ENCODE measurements around the gene ENO4.

ENO4 gene

GRCh38 chr10:116931806-116932205, 82.5 kb downstream of the ENO4 start:
- TF ChIP-seq EGR1 (IDR thresholded peaks at IDR 0.05) (no peak), RAD21 (IDR thresholded peaks at IDR 0.05; ENCODE audit: low read depth) (no peak), TEAD4 (IDR thresholded peaks at IDR 0.05) (no peak), CREB1 (IDR thresholded peaks at IDR 0.05; ENCODE audit: low read depth) (no peak), YY1 (IDR thresholded peaks at IDR 0.05; ENCODE audit: low read depth) (no peak), REST (IDR thresholded peaks at IDR 0.05; ENCODE audit: low read depth) (no peak), NFIC (IDR thresholded peaks at IDR 0.05) (no peak), EP300 (IDR thresholded peaks at IDR 0.05; ENCODE audit: borderline replicate concordance) (no peak), MAX (IDR thresholded peaks at IDR 0.05) (no peak), FOXM1 (IDR thresholded peaks at IDR 0.05; ENCODE audit: borderline replicate concordance, low read depth) (no peak), TAF1 (IDR thresholded peaks at IDR 0.05; ENCODE audit: low read depth) (no peak), USF1 (IDR thresholded peaks at IDR 0.05) (no peak; the same call in 1 of the 2 replicates), CEBPB (IDR thresholded peaks at IDR 0.05) (no peak), TCF12 (IDR thresholded peaks at IDR 0.05; ENCODE audit: low read depth) (no peak), ZBTB7A (IDR thresholded peaks at IDR 0.05; ENCODE audit: low read depth) (no peak)
